ENCODE measurements around the gene ZNF575.

The ZNF575 gene, protein sequence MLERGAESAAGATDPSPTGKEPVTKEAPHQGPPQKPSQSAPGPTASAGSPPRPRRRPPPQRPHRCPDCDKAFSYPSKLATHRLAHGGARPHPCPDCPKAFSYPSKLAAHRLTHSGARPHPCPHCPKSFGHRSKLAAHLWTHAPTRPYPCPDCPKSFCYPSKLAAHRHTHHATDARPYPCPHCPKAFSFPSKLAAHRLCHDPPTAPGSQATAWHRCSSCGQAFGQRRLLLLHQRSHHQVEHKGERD
- 0.56 reads per million for total RNA-seq

DNA sequence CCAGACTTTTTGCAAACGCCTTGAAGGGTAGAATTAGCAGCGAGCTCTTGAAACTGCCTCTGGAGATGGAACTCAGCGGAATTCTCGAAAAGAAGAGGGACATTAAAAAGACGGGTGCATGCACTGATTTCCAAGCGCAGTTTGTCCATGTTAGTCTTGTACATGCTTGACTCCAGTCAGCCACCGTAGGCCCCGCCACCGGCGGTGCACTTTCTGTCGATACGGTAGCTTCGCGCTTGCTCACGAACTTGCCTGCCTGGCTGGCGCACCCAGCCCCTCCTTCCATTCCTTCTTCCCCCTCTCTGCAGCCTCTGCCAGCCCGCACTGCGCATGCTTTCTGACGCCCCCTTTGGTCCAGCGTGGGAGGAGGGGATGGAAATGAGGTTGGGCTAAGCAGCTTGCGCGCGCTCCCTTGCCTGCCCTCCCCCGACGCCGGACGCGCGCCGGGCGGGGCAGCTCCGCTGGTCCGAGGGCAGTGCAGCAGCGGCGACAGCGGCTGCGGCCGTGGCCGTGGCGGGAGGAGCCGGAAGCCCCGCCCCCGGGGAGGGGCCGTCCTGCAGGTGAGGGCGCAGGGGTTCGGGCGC, at the start of gene ZNF575:
ZNF575 (plus strand) TSS at position 227 of the 584 bp plus-strand sequence. CDS start 1,235 bp downstream, outside the sequence.
- peak; percentile 67 for DNase-seq

GRCh38 chr19:43483281-43483680, 49.7 kb upstream of the ZNF575 start:
- DNase-seq, result no peak

- no peak for DNase-seq
Measured at GRCh38 chr19:43485951-43486350, 47.0 kb upstream of the ZNF575 start.

DNA sequence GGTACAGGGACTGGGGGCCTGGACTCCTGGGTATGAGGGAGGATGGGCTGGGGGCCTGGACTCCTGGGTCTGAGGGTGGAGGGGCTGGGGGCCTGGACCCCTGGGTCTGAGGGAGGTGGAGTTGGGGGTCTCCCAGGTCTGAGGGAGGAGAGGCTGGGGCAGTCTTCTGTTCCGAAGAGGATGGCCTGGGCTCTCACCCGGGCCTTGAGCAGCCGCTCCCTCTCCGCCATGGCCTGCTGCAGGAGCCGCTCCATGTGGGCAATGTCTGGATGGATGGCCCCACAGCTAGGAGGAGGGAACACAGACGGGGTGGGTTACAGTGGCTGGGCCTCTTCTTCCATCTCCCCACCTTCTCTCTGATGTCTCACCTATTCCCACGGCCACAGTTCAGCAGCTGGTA, 46.6 kb upstream of the ZNF575 start:
- no peak for DNase-seq

- no peak for DNase-seq
Measured at GRCh38 chr19:43488179-43488578, 44.8 kb upstream of the ZNF575 start.

DNA sequence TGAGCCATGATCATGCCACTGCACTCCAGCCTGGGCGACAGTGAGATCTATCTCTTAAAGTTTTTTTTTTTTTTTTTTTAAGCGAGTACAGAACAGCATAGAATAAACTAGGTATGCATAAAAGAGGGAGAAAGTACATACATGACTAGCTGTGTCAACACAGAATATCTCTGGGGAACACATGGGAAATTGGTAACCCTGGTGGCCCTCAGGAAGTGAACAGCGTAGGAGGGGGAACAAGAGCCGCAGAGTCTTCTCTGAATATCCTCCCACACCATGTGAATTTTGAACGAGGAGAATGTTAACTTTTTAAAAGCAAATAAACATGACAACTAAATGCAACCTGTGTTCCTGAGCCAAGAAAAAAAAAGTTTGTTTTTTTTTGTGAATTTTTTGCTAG, 43.7 kb upstream of the ZNF575 start:
- no peak for DNase-seq

- no peak for DNase-seq
Measured at GRCh38 chr19:43489979-43490599, 42.9 kb upstream of the ZNF575 start.

DNA sequence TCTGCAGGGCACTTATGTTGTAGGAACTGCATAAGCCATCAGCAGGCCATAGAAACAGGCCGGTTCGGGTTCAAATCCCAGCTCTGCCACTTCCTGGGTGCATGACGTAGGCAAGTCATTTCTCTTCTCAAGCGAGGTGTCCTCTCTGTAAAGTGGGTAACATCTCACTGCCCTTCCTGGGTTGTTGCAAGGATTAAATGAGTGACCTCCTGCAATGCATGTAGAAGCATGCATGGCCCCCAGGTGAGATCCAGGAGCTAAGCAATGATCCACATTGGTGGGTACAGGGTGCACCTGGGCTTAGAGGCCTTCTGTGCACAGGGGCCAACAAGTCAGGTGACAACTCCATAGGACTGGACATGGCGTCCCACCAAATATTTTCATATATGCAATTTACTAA, 42.2 kb upstream of the ZNF575 start:
- DNase-seq, result no peak

- DNase-seq, result no peak
Measured at GRCh38 chr19:43495082-43495481, 37.9 kb upstream of the ZNF575 start.

- no peak for DNase-seq
Measured at GRCh38 chr19:43496960-43497359, 36.0 kb upstream of the ZNF575 start.

DNA sequence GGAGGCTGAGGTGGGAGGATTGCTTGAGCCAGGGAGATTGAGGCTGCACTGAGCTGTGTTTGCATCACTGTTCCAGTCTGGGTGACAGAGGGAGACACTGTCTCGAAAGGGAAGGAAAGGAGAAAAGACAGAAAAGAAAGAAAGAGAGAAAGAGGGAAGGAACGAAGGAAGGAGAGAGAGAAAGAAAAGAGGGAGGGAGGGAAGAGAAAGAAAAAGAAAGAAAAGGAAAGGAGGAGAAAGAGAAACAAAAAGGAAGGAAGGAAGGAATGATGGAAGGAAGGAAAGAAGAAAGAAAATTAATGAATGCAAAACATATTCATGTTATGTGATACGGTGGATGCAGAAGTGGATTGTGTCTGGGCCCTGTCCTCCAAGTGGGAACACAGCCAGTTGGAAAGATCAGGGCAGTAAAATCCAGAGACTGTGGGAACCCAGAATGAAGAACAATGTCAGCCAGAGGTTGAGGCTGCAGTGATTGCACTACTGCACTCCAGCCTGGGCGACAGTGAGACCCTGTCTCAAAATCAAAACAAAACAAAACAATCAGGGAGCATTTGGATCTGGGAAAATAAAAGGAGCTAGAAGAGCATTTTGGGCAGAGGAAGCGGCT, 34.6 kb upstream of the ZNF575 start:
- DNase-seq, result no peak

DNA sequence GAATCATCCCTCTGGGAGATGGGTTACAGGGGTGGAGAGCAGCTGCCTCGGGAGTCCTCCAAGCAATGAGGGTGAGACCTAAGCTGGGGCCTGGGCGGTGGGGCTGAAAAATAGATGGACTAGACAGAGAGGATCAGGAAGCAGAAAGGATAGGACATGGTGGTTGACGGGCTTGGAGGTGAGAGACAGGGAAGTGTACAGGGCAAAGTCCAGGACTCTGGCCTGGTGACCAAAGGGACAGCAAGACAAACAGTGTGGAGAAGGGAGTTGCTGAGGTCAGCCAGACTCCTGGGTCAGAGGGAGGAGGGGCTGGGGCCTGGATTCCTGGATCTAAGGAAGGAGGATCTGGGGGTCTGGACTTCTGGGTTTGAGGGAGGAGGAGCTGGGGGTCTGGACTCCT, 33.9 kb upstream of the ZNF575 start:
- DNase-seq, result no peak

- DNase-seq, result no peak
Measured at GRCh38 chr19:43501661-43502418, 31.1 kb upstream of the ZNF575 start.

- DNase-seq, result no peak
Measured at GRCh38 chr19:43502419-43502976, 30.5 kb upstream of the ZNF575 start.

GRCh38 chr19:43503501-43504425, 29.2 kb upstream of the ZNF575 start:
- DNase-seq, result peak; percentile 99

DNA sequence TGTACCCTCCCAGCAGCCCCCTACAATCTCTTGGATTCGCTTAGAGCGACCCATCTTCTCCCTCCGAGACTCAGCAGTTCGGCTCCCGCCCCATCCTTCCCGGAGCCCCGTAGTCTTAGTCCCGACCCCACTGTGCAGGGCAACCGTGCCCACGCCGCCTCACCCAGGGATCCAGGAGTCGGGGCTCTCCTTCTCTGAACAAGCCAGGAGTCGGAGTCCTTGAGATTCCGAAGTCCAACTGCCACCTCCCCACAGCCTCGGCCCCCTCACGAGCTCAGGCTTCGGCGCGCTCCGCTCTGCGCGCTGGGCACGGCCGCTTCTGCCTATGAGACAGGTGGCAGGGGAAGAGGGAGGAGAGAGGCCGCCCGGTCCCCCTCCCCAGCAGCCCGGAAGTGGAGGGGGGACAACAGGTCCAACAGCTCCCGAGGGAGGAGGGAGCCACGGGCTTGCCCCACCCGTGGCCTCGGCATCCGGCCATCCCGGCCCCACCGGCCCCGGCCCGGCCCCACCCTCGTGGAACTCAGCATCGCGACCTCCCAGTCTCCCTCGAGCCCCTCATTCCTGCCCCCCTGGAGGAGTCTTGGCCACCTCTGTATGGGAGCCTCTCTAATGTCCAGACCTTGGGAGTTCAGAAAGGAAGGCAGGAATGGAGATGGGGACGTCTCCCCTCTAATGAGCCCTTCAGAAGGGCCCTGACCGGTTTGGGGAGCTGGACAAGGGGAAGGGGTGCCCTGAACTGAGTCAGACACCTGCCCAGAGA, 28.4 kb upstream of the ZNF575 start, which contains the start of gene PHLDB3:
PHLDB3 (minus strand) TSS at position 321 of the 760 bp plus-strand sequence. CDS start 628 bp downstream, outside the sequence.
- DNase-seq, result peak; percentile 34

GRCh38 chr19:43505186-43505456, 27.9 kb upstream of the ZNF575 start:
- no peak for DNase-seq

DNA sequence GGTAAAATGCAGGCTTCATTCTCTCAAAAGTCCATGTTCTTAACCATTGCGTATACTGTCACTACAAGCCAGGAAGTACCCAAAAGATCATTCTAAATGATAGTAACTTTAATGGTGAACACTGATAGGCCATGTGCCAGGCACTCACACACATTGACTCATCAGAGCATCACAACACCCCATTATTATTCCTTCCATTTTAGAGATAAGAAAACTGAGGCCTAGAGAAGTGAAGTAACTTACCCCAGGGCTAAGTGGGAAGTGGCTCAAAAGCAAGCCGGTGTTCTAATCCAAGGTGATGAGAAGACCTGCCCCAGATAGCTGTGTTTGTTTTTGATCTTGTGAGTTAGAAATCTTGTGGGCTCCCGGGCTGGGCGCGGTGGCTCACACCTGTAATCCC, 27.0 kb upstream of the ZNF575 start:
- no peak for DNase-seq

DNA sequence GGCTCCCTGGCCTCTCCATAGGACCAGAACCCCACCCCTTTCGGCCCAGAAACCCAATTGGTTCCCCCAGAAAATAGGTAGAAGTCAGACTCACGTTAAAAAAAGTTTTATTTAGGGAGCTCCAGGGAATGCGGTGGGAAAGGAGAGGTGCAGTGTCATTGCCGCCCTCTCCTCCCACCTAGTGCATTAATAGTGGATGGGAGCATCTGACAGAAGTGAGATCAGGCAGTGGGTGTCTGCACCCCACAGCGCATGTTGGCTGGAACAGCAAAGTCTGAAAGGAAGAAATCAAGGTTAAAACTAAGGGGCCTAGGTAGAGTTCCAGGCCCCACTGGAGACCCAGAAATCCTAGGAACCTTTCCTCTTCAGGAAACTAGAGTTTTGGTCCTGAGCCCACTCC, 26.4 kb upstream of the ZNF575 start:
- no peak for DNase-seq

DNA sequence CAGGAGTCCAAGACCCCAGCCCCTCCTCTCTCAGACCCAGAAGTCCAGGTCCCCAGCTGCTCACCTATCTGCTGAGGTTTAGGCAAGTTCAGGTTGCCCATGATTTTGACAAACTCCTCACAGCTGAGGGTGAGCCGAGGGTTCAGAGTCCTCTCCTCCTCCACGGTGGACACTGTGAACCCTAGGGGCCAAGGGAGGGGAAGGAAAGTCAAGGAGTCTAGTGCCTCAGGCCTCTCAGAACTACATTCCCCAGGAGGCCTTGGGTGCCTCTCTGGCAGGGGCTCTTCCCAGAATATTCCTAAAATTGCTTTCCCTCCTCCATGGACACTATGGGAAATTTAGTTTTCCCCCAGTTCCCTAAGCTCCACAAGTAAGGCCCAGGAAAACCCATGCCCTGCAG, 25.1 kb upstream of the ZNF575 start:
- no peak for DNase-seq

- DNase-seq, result no peak
Measured at GRCh38 chr19:43510713-43511112, 22.3 kb upstream of the ZNF575 start.

Data from effector CD4-positive, alpha-beta T cell (primary cell).